ENCODE results near the gene TCIRG1.

The TCIRG1 gene

DNA sequence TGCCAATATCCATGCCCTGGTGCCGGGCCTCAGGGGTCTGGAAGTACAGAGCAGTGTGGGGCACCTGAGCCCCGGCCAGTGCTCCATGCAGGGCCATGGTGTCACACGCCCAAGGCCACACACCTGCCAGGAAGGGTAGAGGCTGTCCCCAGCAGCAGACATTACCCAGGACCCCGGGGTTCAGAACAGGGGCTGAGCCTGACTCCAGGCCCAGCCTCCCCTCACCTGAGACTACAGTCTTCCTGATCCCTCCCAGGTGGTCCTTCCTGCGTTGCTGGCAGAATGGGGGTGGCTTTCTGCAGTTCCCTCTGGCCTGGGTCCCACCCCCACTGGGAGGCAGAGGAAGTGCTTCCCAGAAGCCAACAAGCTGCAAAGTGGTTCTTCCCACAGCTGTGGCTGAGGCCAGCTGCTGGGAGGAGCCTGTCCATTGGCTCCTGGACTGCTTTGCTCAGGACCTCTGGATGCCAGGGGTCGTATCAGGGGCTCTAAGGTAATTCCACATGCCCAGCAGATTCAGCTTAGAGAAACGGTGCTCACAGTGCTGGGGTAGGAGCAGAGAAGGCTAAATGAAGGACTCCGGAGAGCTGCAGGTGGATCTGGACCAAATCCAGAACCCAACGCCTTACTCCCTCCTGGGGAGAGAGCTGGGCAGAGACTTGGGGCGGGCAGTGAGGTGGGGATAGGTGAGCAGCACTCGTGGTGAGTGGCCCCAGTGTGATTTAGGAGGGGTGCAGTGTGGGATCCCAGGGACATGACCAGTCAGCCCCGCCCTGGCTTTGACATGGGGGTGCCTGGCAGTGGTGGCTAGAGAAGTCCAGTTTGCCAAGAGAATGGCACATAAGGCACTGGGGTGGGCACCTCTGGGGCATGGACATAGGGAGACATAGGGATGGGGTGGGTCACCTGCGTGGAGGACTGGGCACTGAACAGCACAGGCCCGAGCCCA, 12.6 kb downstream of the TCIRG1 start:
- no peak for DNase-seq (ENCODE audit: low read depth, low spot score)

DNA sequence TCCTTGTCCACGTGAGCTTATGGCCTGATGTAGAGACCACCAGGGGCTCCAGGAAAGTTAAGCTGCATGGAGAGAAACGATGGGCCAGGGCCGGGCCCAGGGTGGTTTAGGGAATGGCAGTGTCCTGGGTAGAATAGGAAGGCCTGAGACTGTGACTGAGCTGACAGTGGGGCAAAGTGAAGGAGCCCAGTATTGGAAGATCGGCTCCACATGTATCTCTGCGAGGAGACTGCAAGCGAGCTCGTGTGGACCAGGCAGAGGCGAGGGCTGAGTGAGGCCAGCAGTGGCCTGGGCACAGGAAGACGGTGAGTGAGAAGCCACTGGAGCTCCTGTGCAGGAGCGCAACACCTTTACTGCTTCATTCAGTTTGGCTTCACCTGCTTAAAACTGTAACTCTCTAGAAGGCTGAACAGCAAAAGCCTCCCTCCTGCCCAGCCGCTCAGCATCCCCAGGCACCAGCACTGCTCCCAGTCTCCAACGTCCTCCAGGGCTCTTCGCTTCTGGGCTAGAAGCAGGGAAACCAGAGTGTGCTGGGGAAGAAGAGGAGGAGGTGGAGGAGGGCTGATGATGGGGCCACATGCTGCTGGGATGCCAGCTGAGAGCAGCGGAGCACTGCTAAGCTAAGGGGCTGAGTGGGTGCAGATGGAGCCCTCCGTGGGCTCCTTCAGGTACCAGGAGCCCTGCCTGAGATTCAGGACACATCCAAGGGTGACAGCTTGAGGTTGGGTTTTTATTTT, 13.5 kb downstream of the TCIRG1 start:
- DNase-seq (ENCODE audit: low read depth, low spot score): no peak

DNA sequence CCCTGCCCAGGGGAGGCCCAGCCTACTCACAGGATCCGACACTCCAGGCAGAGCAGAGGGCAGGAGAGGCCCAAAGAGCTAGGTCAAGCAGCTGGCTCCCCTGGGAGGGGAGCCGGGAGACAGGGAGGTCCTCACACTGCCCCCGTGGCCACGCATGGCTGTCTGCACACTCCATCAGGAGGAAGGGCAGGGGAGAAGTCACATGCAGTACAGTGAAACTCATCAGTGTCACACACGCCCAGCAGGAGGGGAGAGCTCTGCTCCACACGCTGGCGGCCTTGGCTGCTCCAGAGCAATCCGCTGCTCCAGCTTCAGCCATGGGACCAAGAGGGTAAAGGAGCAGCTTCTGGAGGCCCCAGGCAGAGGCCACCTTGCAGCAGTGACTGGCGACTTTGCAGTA, 14.3 kb downstream of the TCIRG1 start:
- no peak for DNase-seq (ENCODE audit: low read depth, low spot score)

DNA sequence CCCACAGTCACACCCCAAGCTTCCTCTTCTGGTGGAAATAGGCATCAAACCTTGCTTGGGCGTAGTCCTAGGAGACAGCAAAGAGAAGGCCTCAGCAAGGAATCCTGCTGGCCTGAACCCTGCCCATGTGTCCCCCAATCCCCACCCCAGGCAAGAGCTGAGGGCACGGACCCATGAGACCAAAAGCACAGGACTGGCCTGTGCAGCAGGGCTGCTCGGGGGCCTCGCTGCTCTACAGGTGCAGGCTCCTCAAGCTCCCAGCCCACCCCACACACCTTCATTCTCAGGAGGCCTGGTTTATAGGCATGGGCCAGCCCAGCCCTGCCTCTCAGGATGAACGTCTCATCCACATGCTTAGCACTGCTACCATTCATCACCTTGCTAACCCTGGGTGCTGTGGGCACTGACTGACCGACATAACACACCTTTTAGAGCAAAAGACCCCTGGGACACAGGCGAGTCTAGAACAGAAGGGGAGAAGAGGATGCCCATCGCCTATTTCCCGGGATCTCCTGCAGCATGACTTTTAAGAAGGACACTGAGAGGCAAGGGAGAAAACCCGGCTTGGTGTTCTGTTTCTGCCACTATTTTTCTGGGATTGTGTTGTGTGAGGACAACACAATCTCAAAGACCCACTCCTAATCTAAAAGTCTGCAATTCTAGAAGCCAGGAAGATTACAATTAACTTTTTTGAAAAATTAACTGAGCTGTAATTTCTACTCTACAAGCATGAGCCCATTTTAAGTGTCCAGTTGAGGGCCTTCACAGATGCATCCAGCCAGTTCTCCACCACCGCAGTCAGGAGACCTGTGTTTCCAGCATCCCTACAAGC, 15.4 kb downstream of the TCIRG1 start:
- DNase-seq (ENCODE audit: low read depth, low spot score): no peak

DNA sequence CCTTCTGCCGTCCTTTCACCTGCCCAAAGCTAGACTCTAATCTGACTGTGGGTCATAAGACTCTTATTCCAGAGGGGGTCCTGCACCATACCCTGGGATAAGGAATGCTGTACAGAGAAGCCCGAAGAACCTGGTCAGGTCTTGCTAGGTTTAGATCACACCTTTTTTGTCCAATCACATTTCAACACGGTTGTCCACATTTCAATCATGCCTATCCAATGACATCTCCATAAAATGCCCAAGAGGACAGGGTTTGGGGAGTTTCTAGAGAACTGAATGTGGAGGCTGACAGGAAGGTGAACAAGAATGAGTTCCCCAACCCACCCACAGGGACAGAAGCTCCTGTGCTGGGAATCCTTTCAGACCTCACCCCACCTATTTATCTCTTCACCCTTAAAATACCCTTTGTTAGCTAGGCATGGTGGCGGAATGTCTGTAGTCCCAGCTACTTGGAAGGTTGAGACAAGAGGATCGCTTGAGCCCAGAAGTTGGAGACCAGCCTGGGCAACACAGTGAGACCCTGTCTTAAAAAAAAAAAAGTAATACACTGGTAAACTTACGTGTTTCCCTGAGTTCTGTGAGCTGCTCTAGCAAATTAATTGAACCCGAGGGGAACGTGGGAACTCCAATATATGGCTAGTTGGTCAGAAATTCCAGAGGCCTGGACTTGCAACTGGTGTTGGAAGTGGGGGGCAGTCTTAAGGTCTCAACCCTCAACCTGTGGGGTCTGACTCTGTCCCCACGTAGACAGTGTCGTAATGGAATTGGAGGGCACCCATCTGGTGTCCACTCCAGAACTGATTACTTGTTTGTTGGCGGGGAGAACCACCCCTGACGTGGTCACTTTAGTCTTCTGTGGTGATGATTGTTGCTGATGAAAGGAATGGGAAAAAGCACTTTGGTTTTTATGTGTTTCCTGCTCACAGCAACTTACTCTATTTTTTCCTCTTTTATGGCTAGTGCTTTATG, 17.8 kb downstream of the TCIRG1 start:
- DNase-seq (ENCODE audit: low read depth, low spot score): no peak

DNA sequence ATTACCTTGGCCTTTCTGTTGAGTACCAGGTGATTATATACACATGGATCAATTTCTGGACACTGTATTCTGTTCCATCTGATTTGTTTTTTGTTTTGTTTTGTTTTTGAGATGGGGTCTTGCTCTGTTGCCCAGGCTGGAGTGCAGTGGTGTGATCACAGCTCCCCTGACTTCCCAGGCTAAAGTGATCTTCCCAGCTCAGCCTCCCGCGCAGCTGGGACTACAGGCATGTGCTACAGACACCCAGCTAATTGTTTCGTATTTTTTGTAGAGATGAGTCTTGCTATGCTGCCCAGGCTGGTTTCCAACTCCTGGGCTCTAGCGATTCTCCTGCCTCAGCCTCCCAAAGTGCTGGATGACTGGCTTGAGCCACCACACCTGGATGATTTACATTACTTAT, 19.0 kb downstream of the TCIRG1 start:
- no peak for DNase-seq (ENCODE audit: low read depth, low spot score)

DNA sequence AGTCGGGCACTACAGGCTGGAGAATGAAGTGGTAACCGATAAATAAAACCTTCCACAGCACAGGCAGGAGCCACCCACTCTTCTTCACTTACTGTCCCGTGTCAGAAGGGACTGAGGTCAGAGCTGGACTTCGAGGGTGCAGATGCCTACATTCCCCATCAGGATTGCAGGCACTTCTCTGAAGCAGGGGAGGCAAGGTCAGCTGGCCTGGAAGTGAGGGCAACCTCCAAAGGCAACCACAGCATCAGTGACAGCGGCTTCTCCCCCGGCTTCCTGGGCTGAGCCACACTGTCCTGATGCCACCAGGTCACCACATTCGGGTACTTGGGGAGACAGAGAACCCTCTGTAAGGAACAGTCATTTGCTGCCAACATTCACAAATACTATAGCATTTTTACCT, 22.7 kb downstream of the TCIRG1 start:
- no peak for DNase-seq (ENCODE audit: low read depth, low spot score)

DNA sequence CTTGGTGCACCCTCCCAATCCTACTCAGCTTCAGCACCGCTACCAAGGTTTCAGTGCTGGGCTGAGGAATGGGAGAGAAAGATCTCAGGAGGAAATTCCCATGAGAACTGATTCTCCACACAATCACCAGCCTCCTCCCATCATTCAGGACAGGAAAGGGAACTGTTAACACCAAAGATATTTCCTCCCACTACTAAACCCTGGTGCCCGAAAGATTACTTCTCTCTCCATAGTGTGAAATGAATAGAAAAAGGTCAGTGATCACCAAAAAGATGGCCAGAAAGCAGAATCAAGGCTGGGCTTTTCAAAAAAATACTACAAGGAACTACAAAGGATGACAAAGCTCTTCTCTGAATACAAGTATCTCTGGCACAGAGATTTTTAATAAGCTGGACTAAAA, 26.1 kb downstream of the TCIRG1 start:
- DNase-seq (ENCODE audit: low read depth, low spot score): no peak

DNA sequence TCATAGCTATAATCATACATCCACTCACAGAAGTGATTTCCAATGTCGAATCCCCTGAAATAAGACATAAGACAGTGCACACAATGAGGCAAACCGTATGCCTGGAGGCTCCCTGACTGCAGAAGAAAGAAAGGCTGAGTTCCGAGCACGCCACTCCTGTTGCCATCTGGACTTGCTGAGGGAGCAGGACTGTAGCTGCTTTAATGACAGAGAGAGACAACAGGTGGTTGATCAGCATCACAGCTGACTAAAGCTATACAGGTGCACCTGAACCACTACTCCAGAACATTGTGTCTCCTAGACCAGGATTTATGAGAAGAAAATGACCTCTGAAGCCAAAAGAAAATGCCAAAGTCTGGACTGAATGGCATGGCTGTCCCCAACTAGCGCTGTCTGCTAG, 27.0 kb downstream of the TCIRG1 start:
- no peak for DNase-seq (ENCODE audit: low read depth, low spot score)

DNA sequence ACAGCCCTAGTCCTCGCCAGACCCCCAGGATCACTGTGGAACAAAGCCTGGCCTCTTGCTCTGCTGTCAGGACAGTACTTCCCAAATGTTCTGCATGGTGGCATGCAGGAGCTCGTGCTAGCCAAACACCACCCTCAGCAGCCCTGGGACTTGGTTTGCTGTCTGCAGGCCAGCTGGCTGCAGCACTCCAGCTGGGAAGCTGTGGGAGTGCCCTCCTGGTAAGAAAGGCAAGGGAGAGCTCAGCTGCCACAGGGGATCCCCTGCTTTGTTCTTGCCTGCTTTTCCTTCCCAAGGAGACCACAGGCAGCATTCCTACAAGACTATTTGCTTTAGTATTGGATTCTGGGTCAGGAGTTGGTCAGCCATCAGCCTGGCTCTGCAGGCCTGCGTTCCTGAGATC, 27.9 kb downstream of the TCIRG1 start:
- no peak for DNase-seq (ENCODE audit: low read depth, low spot score)

DNA sequence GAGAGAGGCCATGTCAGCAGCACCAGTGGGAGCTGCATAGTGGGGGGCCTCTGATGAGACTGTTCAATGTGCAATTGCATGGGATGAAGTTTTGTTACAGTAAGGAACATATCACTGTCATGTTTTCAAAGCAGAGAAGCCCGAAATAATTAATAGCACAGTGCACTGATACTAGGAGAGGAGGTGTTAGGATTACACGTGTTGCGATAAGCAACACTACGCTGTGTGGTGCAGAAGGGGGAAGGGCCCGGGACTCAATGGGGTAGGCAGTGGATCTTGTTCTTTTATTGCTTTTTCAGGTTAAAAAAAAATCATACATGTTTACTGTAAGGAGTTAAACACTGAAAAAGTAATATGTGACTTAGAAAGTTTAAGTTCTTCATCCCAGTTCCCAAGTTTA, 29.2 kb downstream of the TCIRG1 start:
- DNase-seq (ENCODE audit: low read depth, low spot score): no peak

DNA sequence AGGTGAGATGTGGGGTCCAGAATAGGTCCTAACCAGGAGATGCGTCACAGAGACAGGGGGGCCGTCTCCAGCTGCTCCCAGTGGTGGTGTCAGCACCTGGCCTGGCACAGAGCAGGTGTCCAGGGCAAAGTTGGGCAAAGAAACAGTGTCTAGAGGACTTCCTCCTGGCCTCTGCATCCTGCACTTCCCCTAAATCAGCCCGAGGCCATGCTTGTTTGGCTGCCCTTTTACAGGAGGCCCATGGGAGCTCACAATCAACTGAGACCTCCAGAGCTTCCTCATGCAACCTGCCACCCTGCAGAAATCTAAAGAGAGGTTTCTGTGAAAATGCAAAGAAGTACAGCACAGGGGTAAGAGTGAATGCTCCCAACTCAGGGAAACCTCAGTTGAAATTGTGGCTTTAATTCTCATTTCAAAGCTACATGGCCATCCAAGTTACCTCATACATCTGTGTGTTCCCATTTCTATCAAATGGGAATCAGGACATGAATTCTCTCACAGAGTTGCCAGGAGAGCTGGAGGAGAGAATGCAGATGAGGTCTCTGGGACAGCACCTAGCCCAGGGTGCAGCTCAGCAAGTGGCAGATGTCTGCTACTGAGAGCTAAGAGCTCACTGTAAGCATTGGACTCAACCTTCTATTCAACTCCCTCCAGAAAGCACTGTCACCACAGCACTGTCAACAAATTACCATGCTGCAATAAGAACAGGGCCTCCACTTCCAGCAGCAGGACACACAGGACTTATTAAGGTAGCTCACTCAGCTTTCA, 32.6 kb downstream of the TCIRG1 start:
- DNase-seq (ENCODE audit: low read depth, low spot score): no peak

DNA sequence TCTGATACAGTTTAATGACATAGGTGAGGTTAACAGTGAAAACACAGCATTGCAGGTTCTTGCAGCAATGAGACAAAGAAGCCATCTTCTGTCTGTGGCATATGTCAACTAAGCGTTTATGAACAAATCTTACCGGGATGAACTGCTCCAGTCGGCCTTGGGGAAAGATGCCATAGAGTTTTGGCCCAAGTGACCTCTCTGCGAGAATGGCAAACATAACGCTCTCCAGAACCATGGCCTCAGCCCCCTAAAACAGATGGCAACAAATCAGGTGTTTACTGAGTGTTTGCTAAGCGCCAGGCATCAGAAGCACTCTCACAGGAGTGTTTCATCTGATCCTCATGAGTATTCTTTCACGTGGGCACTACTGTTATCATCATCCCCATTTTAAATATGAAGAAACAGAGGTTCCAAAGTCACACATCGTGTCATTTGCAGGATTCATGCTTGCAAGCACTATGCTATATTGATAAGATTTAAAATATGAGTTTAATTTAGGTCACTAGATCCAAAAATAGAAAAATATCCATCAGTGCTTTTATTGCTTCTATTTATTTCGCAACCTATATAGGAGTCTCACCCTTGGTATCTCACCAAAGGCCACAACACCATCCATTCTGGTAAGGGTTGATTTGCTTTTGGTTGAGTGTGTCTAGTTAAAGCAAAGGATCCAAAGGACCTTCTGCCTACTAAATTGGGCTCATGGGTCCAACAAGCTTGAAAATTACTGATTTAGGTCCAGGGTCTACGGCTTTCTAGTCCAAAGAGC, 35.9 kb downstream of the TCIRG1 start:
- DNase-seq (ENCODE audit: low read depth, low spot score): no peak

DNA sequence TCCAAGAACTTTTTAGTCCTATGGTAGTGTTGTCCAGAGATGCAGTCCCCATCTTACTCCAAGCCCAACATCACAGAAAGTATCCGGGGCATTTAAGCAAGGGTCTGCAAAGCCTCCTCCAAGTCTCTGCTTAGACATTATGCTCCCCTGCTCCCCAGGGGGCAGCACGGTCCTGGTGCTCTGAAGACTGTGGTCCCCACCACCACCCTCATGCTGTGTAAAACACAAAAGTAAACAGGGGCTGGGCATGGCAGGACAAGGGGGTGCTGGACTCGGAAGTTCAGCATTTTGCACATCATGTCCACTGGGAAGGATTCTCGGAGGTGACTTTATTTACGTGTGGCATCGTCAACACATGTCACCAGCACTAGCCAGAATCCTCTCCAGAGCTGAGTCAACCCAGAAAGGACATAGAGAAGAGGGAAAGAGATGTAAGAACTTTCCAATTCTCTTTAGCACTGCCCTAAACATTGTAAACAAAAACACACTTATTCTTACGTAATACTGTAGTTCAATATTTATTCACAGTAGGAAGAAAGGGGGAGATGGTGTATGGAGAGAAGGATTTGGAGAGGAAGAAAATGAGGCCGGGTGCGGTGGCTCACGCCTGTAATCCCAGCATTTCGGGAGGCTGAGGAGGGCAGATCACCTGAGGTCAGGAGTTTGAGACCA, 37.7 kb downstream of the TCIRG1 start:
- DNase-seq (ENCODE audit: low read depth, low spot score): no peak

DNA sequence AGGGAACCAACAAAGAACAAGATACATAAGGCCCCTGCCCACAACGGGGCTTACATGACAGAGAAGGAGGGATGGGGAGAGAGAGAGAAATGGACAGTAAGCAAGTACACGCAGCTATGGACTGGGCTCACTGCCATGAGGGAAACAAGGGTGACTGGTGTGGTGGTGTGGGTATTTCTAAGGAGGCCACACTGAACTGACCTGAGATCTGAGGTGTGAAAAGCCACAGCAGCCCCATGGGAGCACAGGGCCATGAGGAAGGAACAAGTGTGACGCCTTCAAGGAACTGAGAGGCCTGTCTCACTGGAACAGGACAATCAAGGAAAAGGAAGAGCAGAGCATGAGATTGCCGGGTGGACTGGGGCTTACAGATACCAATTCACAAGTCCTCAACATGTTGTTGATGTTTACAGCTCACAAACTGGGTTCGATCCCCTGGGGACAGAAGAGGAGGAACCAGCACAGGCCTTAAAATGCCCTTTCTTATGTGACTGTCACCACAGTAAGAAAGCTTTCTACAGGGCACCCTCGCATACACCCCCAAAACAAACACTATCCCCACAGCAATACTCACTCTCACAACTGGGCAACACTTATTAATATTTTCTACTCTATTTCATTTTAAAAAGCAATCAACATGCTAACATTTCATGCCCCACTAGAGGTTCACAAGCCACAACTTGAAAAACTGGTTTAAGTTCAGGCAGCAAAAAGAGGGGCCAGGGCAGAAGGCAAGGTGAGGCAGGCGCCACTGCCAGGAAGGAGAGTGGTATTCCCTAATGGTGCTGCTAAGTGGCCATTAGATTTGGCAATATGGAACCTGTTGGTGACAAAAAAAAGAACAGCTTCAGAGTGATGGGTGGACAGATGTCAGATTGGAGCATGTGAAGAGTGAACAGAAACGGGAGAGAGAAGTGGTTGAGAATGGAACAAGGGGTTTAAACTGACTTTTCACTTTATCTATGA, 39.1 kb downstream of the TCIRG1 start:
- no peak for DNase-seq (ENCODE audit: low read depth, low spot score)

DNA sequence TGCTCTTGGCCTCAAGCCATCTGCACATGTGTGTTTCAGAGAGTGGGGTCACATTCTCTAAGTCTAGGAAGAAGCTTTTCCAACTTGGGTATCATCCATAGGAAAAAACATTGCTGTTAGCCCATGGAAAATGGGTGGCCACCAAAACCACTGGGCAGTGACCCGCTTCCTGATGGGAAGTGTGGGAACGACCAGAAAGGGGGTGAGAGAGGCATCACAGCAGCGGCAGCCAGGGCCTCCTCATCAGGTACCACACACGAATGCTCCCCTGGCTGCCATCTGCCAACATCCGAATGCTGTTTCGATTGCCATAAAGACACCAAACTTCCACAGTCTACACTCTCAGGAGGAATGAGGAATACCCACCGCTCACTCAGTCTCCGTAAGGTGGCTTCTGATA, 42.0 kb downstream of the TCIRG1 start:
- DNase-seq (ENCODE audit: low read depth, low spot score): no peak

DNA sequence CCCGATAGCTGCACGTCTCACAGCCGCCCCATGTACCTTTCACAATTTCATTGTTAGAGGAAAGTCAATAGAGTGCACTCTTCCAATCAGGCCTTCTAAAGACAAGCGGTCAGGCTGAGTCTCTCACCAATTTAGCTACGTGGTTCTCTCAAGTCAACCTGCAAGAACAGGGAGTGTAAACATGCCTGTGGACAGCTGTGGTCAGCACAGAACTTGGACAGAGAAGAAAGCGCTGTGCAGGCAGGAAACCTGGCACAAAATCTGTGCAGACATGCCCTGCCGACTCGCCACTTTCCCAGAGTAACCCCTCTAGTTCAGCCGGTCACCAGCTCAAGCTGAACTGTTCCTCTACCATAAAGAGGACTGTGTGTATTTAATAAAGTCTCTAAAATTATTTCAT, 42.9 kb downstream of the TCIRG1 start:
- DNase-seq (ENCODE audit: low read depth, low spot score): no peak

DNA sequence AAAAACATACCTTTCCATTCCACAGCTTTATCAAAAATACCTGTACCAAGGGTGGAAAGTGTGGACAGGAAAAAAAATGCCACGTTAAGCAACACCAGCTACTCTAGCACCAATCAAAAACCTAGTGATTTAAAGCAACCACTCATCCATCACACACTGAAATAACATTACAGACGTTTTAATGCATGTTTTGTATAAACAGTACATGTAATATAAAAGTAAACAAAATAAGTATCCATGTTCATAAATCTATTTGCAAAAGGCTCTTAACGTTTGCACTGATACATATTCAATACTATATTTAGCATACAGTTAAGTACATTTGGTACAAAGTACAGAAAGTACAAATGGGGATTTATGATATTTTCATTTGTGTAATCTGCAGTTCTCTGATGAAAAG, 43.7 kb downstream of the TCIRG1 start:
- no peak for DNase-seq (ENCODE audit: low read depth, low spot score)

Data from activated CD4-positive, CD25-positive, alpha-beta regulatory T cell treated with anti-CD3 and anti-CD28 coated beads, Interleukin-2, amount 50 U/mL, for 16 hours (primary cell).